K562 (cell line): ENCODE data around the gene NFKBIB. TPM values are rescaled to one million over a fixed set of nuclear protein-coding genes. Genes with fewer than 3 reads are reported as not detected.

Source experiments
- ATAC-seq: fragments of 200-7000 bp; cut with Tn5 transposase; 3 replicates; pipeline ENCODE4 v1.9.1; 2020; ENCODE audit warnings: moderate library complexity
- BruUV-seq: library from RNA; stranded (reverse); fragments of 400-500 nt; replicated peaks from 2 replicates; lab custom pipeline; 2021; lab: Mats Ljungman, UMichigan
- CTCF ChIA-PET: fragments of 300-600 bp; formaldehyde crosslinking; extraction: SDS; loops from one replicate; lab custom pipeline; 2021; ENCODE audit warnings: low intra/inter-chr PET ratio; lab: Yijun Ruan, JAX
- POLR2A ChIA-PET: fragments of 300-600, 350-650 bp; sonication (Branson Sonifier 250); formaldehyde crosslinking; extraction: SDS; loops from one replicate; lab custom pipeline; 2021; ENCODE audit warnings: antibody characterized with exemption, inconsistent platforms; lab: Yijun Ruan, JAX
- DNase-seq, 4 experiments: peaks; one replicate each; pipeline versions ENCODE4 v3.0.0 to v3.0.0-alpha.2; 2011 to 2018; ENCODE audit warnings: low spot score in 3 of 4, mixed read lengths in 3 of 4; ENCODE audit errors: extremely low read depth in 1 of 4
- FAIRE-seq: peaks from 2 replicates; lab custom pipeline; 2011; peaks lifted over from hg19 to GRCh38; lab: Jason Lieb, UNC
- H2AFZ ChIP-seq: 2 replicates; pipeline ENCODE4 v1.6.0; 2011; ENCODE audit warnings: low read depth, low read length, control low read depth, inconsistent platforms
- H3K27ac ChIP-seq: fragments of 200-600 bp; 3 replicates; pipeline ENCODE4 v1.8.0; 2011; ENCODE audit warnings: low read depth, mild to moderate bottlenecking, control low read depth, inconsistent platforms, low read length, moderate library complexity, mixed read lengths; ENCODE audit errors: extremely low read depth
- H3K27me3 ChIP-seq, 2 experiments: fragments of 300-600 bp in 1 of 2; 2 replicates in 1 of 2; 3 replicates in 1 of 2; pipeline versions ENCODE4 v1.6.0 to v1.8.0; 2011; ENCODE audit warnings: inconsistent platforms in 2 of 2, low read length in 2 of 2, mild to moderate bottlenecking in 1 of 2, mixed read lengths in 1 of 2, moderate library complexity in 1 of 2; ENCODE audit not compliant: control insufficient read depth in 2 of 2, insufficient read depth in 2 of 2
- H3K36me3 ChIP-seq: fragments of 300-600 bp; 3 replicates; pipeline ENCODE4 v1.8.0; 2011; ENCODE audit warnings: mild to moderate bottlenecking, low read length, inconsistent platforms; ENCODE audit not compliant: control insufficient read depth, insufficient read depth
- H3K4me1 ChIP-seq, 2 experiments: fragments of 200-600 bp in 1 of 2; replicated peaks in 1 of 2; 2 replicates in 1 of 2; 3 replicates in 1 of 2; pipeline versions ENCODE4 v1.5.1 to v1.8.0; 2011; ENCODE audit warnings: inconsistent platforms in 2 of 2, low read length in 2 of 2, mild to moderate bottlenecking in 1 of 2, mixed read lengths in 1 of 2, moderate library complexity in 1 of 2; ENCODE audit not compliant: control insufficient read depth in 2 of 2, insufficient read depth in 2 of 2
- H3K4me2 ChIP-seq: 2 replicates; pipeline ENCODE4 v1.6.1; 2011; ENCODE audit warnings: low read length, control low read depth, inconsistent platforms, mixed read lengths; ENCODE audit not compliant: insufficient read depth
- H3K4me3 ChIP-seq: fragments of 200-600 bp; sonication (generic), shearing (Covaris generic); 2 replicates; pipeline ENCODE4 v1.5.1; 2016; ENCODE audit warnings: control low read depth, inconsistent platforms
- H3K79me2 ChIP-seq: fragments of 200-600 bp; 3 replicates; pipeline ENCODE4 v1.8.0; 2011; ENCODE audit warnings: low read length, inconsistent platforms; ENCODE audit not compliant: control insufficient read depth, insufficient read depth
- H3K9ac ChIP-seq, 2 experiments: 2 replicates each; pipeline versions ENCODE4 v1.6.0 to v1.6.1; 2011; ENCODE audit warnings: low read depth in 2 of 2, low read length in 2 of 2, control low read depth in 1 of 2, inconsistent platforms in 1 of 2, mild to moderate bottlenecking in 1 of 2, mixed read lengths in 1 of 2; ENCODE audit not compliant: insufficient read depth in 1 of 2
- H3K9me1 ChIP-seq: one replicate; pipeline ENCODE4 v1.6.0; 2011; ENCODE audit warnings: inconsistent platforms, mild to moderate bottlenecking, low read length, moderate library complexity; ENCODE audit not compliant: control insufficient read depth, insufficient read depth
- H3K9me3 ChIP-seq: replicated peaks from 2 replicates; pipeline ENCODE4 v1.5.1; 2011; ENCODE audit warnings: low read depth, low read length, inconsistent platforms; ENCODE audit not compliant: control insufficient read depth, insufficient read depth
- H4K20me1 ChIP-seq: replicated peaks from 2 replicates; pipeline ENCODE4 v1.6.1; 2011; ENCODE audit warnings: low read length, inconsistent platforms, mixed read lengths; ENCODE audit not compliant: control insufficient read depth, insufficient read depth
- ADNP ChIP-seq: fragments of 200-800 bp; sonication (Bioruptor generic); IDR thresholded peaks from 2 replicates; pipeline ENCODE4 v1.6.1; 2016; ENCODE audit warnings: missing genetic modification characterization, missing compliant biosample characterization
- ARHGAP35 ChIP-seq: fragments of 450-650 bp; IDR thresholded peaks from 2 replicates; pipeline ENCODE4 v1.6.1; 2018; ENCODE audit not compliant: partially characterized antibody
- BDP1 ChIP-seq: IDR thresholded peaks from 3 replicates; pipeline ENCODE4 v1.6.1; 2011; ENCODE audit not compliant: insufficient read length, insufficient read depth
- CGGBP1 ChIP-seq: fragments of 250-450 bp; sonication (Bioruptor Pico); IDR thresholded peaks from 2 replicates; pipeline ENCODE4 v1.9.0; 2021; ENCODE audit warnings: mild to moderate bottlenecking
- CHD1 ChIP-seq: fragments of 200-600 bp; sonication (generic); IDR thresholded peaks from one replicate; pipeline ENCODE4 v1.6.1; 2012; ENCODE audit warnings: mild to moderate bottlenecking, moderate library complexity, low read length, inconsistent platforms
- CXXC5 ChIP-seq: fragments of 250-450 bp; sonication (Bioruptor Pico); IDR thresholded peaks from 2 replicates; pipeline ENCODE4 v1.8.0; 2022; ENCODE audit warnings: inconsistent platforms, mild to moderate bottlenecking, moderate library complexity
- ERF ChIP-seq: fragments of 450-650 bp; formaldehyde crosslinking; IDR thresholded peaks from 2 replicates; pipeline ENCODE4 v1.4.0; 2020; ENCODE audit warnings: mild to moderate bottlenecking, mixed read lengths
- HEY1 ChIP-seq: fragments of 250-450 bp; sonication (Bioruptor Pico); IDR thresholded peaks from 2 replicates; pipeline ENCODE4 v1.5.0; 2020; ENCODE audit warnings: mild to moderate bottlenecking, moderate library complexity, borderline replicate concordance
- KAT8 ChIP-seq: fragments of 450-650 bp; IDR thresholded peaks from 2 replicates; pipeline ENCODE4 v1.6.1; 2016; ENCODE audit warnings: low read depth, mild to moderate bottlenecking
- NCOA4 ChIP-seq: fragments of 450-650 bp; IDR thresholded peaks from 2 replicates; pipeline ENCODE4 v1.6.1; 2018; ENCODE audit warnings: mild to moderate bottlenecking; ENCODE audit not compliant: partially characterized antibody
- NFYB ChIP-seq: IDR thresholded peaks from 2 replicates; pipeline ENCODE4 v1.6.1; 2011; ENCODE audit warnings: mild to moderate bottlenecking, moderate library complexity; ENCODE audit not compliant: insufficient read length; ENCODE audit errors: extremely low read depth
- PHF20 ChIP-seq: fragments of 450-650 bp; IDR thresholded peaks from 2 replicates; pipeline ENCODE4 v1.6.1; 2018; ENCODE audit not compliant: partially characterized antibody
- RFX1 ChIP-seq: fragments of 450-650 bp; IDR thresholded peaks from 2 replicates; pipeline ENCODE4 v1.6.1; 2016; ENCODE audit warnings: mild to moderate bottlenecking, moderate library complexity
- THAP7 ChIP-seq: fragments of 250-450 bp; sonication (Bioruptor Pico); IDR thresholded peaks from 2 replicates; pipeline ENCODE4 v1.5.0; 2021
- ZNF324 ChIP-seq: fragments of 250-450 bp; sonication (Bioruptor Pico); IDR thresholded peaks from 2 replicates; pipeline ENCODE4 v1.4.0; 2020; ENCODE audit warnings: mild to moderate bottlenecking
- ZNF398 ChIP-seq: fragments of 250-450 bp; sonication (Bioruptor Pico); IDR thresholded peaks from 2 replicates; pipeline ENCODE4 v1.8.0; 2021; ENCODE audit warnings: moderate library complexity, mild to moderate bottlenecking, inconsistent platforms
- WGBS: fragments of 100-300 bp; shearing (Covaris generic); methylation state at CpG from one replicate; pipeline ENCODE4 v1.1.6; 2016; ENCODE audit warnings: low coverage, mixed read lengths; ENCODE audit not compliant: insufficient coverage; ENCODE audit errors: missing lambda C conversion rate; 5-methylcytosine and 5-hydroxymethylcytosine counted together
- in situ Hi-C: fragments of 300-500 bp; cut with MboI; formaldehyde crosslinking; loops from 4 replicates; pipeline ENCODE4 v1.15.0; 2018; ENCODE audit warnings: inconsistent platforms, mixed read lengths
- intact Hi-C: fragments of 100-400 bp; cut with micrococcal nuclease; formaldehyde crosslinking; loops from 2 replicates; pipeline ENCODE4 v1.14.2; 2022
- polyA plus RNA-seq, 8 experiments: library from polyadenylated mRNA; depleted of rRNA in 4 of 8; stranded (reverse) in 5 of 8; unstranded in 3 of 8; fragments of >200 nt; fragmentation: Nextera tagmentation in 2 of 8; fragmentation: Illumina TruSeq in 1 of 8; extraction: Ambion mirVana in 2 of 8; extraction: Trizol in 1 of 8; gene quantifications; 2 replicates each; pipeline versions ENCODE4 v1.2.1 to v1.2.3, GENCODE V29; 2011 to 2014; ENCODE audit warnings: inconsistent platforms in 1 of 8, missing spikeins in 1 of 8
- total RNA-seq, 7 experiments: library from RNA; depleted of rRNA in 6 of 7; stranded (reverse); fragments of >200 nt in 6 of 7; fragmentation: Illumina TruSeq in 2 of 7; extraction: Trizol in 2 of 7; gene quantifications; 2 replicates each; pipeline versions ENCODE4 v1.2.1 to v1.2.3, GENCODE V29; 2011 to 2021; ENCODE audit warnings: low replicate concordance in 1 of 7

The NFKBIB gene
- total and polyA plus RNA-seq, 9 of the 15 experiments (the other 6 are each of a cell fraction or from before 2014, with no cell fraction given), result 1.5 to 44.9 (median 10.4) TPM

GRCh38 chr19:38924388-38924787 lies 24.6 kb downstream of the NFKBIB start:
- TF ChIP-seq THAP7 (CRISPR knock-in tag), result no peak
- no peak for TF ChIP-seq KAT8
- TF ChIP-seq ERF (CRISPR knock-in tag), result no peak
- no peak for TF ChIP-seq ADNP (tag)
- TF ChIP-seq CGGBP1 (CRISPR knock-in tag), result no peak
- no peak for TF ChIP-seq NFYB
- no peak for TF ChIP-seq CHD1
- no peak for TF ChIP-seq RFX1
- no peak for TF ChIP-seq ZNF398 (CRISPR knock-in tag)
- TF ChIP-seq BDP1, result no peak
- TF ChIP-seq PHF20, result no peak
- no peak for TF ChIP-seq HEY1 (CRISPR knock-in tag)
- no peak for TF ChIP-seq NCOA4
- TF ChIP-seq CXXC5, result no peak
- TF ChIP-seq ZNF324 (CRISPR knock-in tag), result no peak
- no peak for TF ChIP-seq ARHGAP35
- ATAC-seq, result no peak
- ChIA-PET CTCF (no interaction called here), POLR2A (interaction anchor here (1.1 kb wide), 1 partner anchor 9 kb away, joined by 3 read pairs; no protein-coding TSS in a partner anchor)
- H3K4me1 ChIP-seq, result peaks cover 0 to 26% of the 10 kb centered on the region in 2 experiments; a peak in 3 of 5 replicates
- BruUV-seq, result no TSS peak
- no peak overlapping the region for H3K4me2 ChIP-seq
- no peak overlapping the region for H3K27ac ChIP-seq
- H3K79me2 ChIP-seq, result peaks cover 22% of the 10 kb centered on the region
- H3K4me3 ChIP-seq, result no peak overlapping the region
- intact Hi-C loops, result no loop called here
- no peak for FAIRE-seq
- H2AFZ ChIP-seq, result no peak overlapping the region
- peaks cover 62% of the 10 kb centered on the region; the same call in 1 of the 3 replicates for H3K36me3 ChIP-seq
- no peak overlapping the region for H3K9ac ChIP-seq
- H3K9me1 ChIP-seq, result no peaks in the 10 kb centered on the region
- in situ Hi-C loops, result loop anchor here (10.0 kb wide), 1 partner anchor 400 kb away; no protein-coding TSS in a partner anchor
- H4K20me1 ChIP-seq, result no peaks in the 10 kb centered on the region
- peak in 1 of 4 experiments; percentile 5 for DNase-seq
- no peaks in the 10 kb centered on the region for H3K9me3 ChIP-seq
- H3K27me3 ChIP-seq, result no peaks in the 10 kb centered on the region
- WGBS, result 97% methylated on average over 7 of the region's 7 CpGs
